Measurements from ENCODE around the gene PDCD4.
A peak's percentile ranks its signal among the peaks of the same experiment; 100 is the strongest.
"Not testable (repeated sequence)": the region's sequence is repeated elsewhere in the genome, so short reads cannot be mapped to it uniquely, and the experiment has no call there.

PDCD4 gene

GRCh38 chr10:110883924-110884323 lies 12.2 kb downstream of the PDCD4 start:
- DNase-seq (ENCODE audit: low read depth), result no peak

GRCh38 chr10:110885932-110886674 lies 14.4 kb downstream of the PDCD4 start:
- DNase-seq (ENCODE audit: low read depth), result no peak

DNA sequence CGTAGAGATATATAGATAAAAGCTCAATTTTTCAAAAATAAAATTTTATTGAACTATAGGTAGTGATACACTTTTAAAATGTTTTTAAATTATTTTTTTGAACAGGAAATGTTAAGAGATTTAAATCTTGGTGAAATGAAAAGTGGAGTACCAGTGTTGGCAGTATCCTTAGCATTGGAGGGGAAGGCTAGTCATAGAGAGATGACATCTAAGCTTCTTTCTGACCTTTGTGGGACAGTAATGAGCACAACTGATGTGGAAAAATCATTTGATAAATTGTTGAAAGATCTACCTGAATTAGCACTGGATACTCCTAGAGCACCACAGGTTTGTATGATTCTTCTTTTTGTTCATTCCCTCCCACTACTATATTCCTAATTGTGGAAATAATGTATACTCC lies 15.8 kb downstream of the PDCD4 start:
- no peak for DNase-seq (ENCODE audit: low read depth)

GRCh38 chr10:110892602-110893288 lies 21.0 kb downstream of the PDCD4 start:
- DNase-seq (ENCODE audit: low read depth), result no peak

DNA sequence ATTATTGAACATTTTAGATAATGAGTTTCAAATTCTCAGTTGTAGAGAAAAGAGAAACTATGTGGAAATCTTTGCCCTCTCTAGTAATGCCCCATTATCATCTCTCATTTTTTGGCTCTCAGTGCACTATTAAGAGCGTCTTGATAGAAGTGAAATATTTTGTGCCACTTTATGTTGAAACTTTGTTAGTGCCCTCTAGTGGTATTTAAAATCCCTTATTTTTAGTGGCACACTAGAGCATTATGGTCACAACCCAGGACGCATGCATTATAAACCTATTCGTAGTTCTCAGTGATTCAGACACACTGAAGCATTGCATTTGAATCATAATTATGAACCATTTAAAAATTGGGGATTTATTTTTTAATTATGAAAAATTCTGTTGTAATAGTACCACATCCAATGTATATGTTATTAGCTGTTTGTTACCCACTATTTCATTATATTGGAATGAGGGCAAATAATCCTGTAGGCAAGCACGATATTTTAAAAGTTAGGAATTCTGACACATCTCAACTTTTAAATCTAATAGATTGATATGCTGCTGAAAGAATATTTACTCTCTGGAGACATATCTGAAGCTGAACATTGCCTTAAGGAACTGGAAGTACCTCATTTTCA lies 21.9 kb downstream of the PDCD4 start:
- no peak for DNase-seq (ENCODE audit: low read depth)

DNA sequence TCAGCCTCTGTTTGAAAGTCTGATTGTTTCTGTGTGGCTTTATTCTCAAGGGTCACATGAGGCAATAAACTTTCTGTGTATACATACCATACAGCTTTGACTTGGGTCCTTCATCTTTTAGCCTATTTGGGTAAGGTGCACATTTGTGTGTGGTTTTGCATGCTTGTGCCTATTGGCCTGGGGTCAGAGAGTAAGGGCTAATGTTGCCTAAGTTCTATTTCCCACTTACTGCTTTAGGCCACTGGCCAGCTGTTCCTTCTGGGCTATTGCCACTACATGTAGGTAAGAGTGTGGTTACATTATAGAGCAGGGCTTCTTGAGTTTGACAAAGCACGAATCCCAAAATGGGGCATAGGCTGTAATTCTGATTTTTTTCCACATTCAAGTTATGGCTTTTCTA lies 25.5 kb downstream of the PDCD4 start:
- no peak for DNase-seq (ENCODE audit: low read depth)

DNA sequence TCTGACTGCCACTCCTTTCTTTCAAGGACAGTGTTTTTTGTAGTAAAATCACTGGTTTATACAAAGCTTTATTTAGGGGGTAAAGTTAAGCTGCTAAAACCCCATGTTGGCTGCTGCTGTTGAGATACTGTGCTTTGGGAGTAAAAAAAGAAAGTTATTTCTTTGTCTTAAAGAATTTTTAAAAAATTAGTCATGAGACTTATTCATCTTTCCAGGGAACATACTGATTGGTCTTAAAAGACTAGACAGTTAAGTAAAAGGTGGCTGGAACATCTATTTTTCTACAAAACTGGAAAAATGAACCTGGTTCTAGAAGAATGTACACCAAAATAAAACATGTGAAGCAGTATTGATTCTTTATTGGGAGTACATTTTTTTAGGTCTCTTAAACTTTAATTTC lies 26.7 kb downstream of the PDCD4 start:
- DNase-seq (ENCODE audit: low read depth), result no peak

DNA sequence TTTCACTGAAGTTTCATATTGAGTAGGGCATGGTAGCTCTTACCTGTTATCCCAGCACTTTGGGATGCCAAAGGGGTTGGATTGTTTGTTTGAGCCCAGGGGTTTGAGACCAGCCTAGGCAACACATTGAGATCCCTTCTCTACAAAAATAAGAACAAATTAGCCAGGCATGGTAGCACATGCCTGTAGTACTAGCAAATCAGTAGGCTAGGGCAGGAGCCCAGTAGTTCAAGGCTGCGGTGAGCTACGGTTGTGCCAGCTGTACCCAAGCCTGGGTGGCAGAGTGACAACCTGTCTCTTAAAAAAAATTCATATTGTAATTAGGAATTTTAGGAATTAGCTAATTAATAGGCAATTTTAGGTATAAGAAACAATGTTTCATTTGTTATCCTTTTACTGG lies 29.3 kb downstream of the PDCD4 start:
- no peak for DNase-seq (ENCODE audit: low read depth)

DNA sequence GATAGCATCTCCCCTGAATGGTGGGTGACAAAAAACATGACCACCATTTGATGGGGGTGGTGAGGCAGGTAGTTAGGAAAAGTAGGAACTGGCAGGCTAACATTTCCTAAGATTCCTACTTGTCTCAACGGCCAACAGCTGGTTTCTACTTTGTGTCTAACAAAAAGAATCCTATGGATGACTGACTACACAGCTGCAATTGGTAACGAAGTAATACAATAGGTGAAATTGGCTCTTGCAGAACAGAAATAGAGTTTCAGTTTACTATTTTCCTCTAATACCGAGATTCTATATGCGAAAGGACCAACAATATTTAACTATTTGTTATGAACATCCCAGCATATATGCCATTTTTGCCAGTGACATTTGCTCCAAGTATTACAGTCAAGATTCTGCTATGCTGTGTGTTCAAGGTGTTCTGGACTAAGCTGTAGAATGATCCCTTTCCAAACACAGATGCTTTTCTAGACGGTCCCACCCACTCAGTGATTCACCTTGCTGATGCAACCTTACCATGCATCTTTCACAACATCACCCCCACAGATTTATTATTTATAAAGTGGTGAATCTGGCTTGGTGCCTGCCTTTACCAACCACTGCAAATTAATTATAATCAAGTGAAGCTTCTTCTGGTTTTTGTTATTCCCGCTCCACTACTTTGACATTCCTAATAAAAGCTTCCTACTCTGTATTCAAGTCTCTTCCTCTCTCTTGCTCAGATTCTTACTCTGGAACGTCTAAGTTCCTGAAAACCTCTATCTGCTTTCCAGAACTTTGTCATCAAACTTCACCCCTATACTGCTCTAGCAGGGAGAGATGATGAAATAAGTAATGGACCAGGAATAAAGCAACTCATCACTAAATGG lies 30.5 kb downstream of the PDCD4 start:
- DNase-seq (ENCODE audit: low read depth), result no peak

- DNase-seq (ENCODE audit: low read depth), result no peak
Measured at GRCh38 chr10:110903280-110904278, 31.9 kb downstream of the PDCD4 start.

DNA sequence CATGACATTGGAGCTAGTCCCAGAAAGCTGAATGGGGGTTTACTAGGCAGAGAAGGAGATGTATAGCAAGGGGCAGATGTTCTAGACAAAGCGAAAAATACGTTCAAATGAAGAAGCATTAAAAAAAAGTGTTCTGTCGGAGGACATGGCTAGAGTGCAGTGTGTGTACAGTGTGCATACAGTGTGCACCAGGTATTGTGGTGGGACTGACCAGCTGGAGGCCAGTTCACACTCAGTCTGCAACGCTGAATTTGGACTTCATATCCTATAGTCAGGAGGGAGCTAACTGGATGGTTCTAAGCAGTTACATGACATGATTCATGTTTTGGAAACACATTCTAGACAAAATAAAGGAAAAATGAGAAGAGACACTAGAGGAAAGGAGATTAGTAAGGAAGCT lies 38.4 kb downstream of the PDCD4 start:
- no peak for DNase-seq (ENCODE audit: low read depth)

GRCh38 chr10:110912374-110912773 lies 40.6 kb downstream of the PDCD4 start:
- no peak for DNase-seq (ENCODE audit: low read depth)

DNA sequence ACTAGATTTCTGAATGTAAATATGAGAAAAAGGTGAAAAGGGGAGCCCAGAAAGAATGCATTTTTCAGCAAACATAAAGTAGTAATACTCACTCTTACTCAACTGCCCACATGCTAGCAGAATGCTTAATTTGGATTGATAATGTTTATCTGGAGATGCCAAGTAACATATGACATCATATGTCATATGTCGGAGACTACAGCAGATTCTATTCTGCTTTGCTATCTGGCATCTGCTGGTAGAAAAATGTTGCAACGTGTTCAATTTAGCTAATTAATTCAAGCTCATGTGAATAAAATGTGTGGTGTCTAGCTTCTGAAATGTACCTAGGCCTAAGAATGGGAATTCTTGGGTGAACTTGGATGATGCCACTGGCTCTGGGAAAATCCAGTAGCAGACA lies 42.7 kb downstream of the PDCD4 start:
- no peak for DNase-seq (ENCODE audit: low read depth)

DNA sequence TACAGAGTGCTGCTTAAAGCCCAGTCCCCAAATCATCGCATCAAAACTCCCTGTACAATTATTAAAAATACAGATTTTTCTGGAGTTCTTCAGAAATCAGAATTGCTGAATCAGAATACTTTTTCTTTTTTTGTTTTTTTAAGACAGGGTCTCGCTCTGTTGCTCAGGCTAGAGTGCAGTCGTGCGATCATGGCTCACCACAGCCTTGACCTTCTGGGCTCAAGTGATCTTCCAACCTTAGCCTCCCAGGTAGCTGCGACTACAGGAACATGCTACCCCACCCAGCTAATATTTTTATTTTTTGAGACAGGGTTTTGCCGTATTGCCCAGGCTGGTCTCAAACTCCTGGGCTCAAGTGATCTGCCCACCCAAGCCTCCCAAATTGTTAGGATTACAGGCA lies 43.3 kb downstream of the PDCD4 start:
- no peak for DNase-seq (ENCODE audit: low read depth)

GRCh38 chr10:110915600-110915999 lies 43.9 kb downstream of the PDCD4 start:
- not testable (repeated sequence) for DNase-seq (ENCODE audit: low read depth)

DNA sequence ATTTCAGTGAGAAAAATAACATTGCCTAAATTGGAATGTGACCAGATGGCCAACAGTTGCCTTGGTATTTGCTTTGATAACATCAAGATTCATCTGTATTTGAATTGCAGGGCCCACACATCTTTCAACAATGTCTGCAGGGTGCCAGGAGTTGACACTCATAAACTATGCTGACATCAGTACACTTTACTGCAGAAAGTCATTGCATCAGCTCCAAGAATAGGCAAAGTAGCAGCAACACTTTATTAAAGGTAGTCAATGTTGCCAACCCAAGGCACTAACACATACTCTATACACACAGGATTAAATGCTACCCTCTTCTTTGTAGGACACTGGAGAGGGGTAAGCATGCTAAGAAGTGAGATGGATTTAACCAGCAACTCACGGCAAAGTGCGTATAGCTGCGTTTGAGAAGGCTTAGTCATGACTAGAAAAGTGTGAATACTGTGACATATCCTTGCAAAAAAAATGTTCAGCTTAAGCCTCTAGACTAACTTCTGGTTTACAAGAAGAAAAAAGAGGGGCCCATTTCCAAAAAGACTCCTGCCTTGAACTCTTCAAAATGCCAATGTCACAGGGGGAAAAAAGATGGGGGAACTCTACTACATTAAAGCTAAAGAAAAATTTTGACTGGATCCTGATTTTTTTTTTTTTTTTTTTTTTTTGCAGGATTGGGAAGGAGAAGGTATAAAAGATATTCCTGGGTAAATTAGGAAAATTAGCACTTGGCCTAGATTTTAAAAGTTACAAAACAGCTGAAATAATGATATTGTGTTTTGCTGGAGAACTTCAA lies 45.0 kb downstream of the PDCD4 start:
- DNase-seq (ENCODE audit: low read depth), result no peak

DNA sequence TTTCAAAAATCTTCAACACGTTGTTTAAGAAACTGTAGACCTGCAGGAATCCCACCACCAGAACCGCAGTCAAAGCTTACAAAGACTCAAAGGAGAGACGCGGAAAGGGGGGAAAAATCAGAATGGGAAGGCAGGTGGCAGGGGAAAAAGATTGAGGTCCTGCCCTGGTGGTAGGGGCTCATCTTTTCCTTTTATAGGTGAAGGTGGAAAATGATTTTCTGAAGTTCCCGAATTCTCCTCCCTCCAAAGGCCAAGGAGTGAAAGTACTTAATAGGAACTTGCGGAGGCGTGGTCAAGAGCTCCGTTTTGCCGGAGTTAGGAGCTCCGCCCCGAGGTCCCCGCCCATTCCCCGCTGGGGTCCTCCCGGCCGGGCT lies 46.5 kb downstream of the PDCD4 start:
- DNase-seq (ENCODE audit: low read depth), result no peak

GRCh38 chr10:110918643-110919348 lies 47.1 kb downstream of the PDCD4 start, which contains the start of gene BBIP1:
TSS of gene BBIP1 (minus strand) at chr10:110919180. CDS start at chr10:110918157, 1,023 bp downstream.
- peak; percentile 97 for DNase-seq (ENCODE audit: low read depth)

GRCh38 chr10:110919349-110919931 lies 47.7 kb downstream of the PDCD4 start, which contains the start of gene SHOC2:
TSS of gene SHOC2 (plus strand) at chr10:110919604. CDS start at chr10:110964359, 44,755 bp downstream.
- DNase-seq (ENCODE audit: low read depth), result no peak

Data from activated T-cell treated with anti-CD3 and anti-CD28 coated beads for 24 hours (primary cell).